ENCODE results near the gene PRDX3. TPM values are rescaled to one million over a fixed set of nuclear protein-coding genes. Genes with fewer than 3 reads are reported as not detected.

The PRDX3 gene
- total and polyA plus RNA-seq, 2 of the 4 experiments (the other 2 are of a cell fraction): 169 to 187 TPM

DNA sequence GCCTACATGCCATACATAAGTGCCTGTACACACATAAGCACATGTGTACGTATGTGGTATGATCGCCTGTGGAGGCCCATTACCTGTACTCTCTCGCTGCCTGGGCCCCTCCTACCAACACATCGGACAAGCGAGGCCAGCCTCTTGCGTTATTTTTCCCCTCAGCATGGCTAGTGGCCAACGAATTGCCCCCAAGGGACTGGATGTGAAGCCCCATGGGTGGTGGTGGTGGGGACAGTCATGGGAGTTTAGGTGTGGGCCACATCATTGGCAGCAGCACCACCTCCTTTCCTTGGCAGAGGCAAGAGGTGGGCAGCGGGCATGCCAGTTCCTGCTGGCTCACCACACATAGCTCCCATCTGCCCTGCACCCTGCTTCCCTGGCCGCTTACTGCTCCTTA lies 38.8 kb upstream of the PRDX3 start:
- H3K9me1 ChIP-seq (ENCODE audit: insufficient read depth, low read length): peaks cover 38% of the 10 kb centered on the region
- peaks cover 62% of the 10 kb centered on the region for H4K20me1 ChIP-seq (ENCODE audit: insufficient read depth, low read length)
- no CpG with 5 or more reads among the region's 9 CpGs for WGBS, 2 experiments (ENCODE audit: extremely low coverage in 2 of 2, insufficient read length in 1 of 2)
- H3K4ac ChIP-seq (ENCODE audit: low read depth, low read length): peak overlapping the region; percentile 71
- no peak overlapping the region for H3K23ac ChIP-seq (ENCODE audit: low read depth, low read length)
- TF ChIP-seq USF2 (IDR thresholded peaks at IDR 0.05; ENCODE audit: low read depth, low read length): no peak
- no peak for TF ChIP-seq FOS (IDR thresholded peaks at IDR 0.05; ENCODE audit: low read depth, low read length)
- TF ChIP-seq RFX5 (IDR thresholded peaks at IDR 0.05; ENCODE audit: low read depth, low read length): no peak
- no peak for TF ChIP-seq CHD1 (IDR thresholded peaks at IDR 0.05; ENCODE audit: low read depth, low read length)
- no peak for TF ChIP-seq POLR2A (IDR thresholded peaks at IDR 0.05; ENCODE audit: low read depth, low read length)
- TF ChIP-seq NFE2L2 (IDR thresholded peaks at IDR 0.05; ENCODE audit: low read depth, low read length): no peak
- TF ChIP-seq MXI1 (IDR thresholded peaks at IDR 0.05; ENCODE audit: borderline replicate concordance, low read depth, low read length): no peak
- TF ChIP-seq, protein P1, sequence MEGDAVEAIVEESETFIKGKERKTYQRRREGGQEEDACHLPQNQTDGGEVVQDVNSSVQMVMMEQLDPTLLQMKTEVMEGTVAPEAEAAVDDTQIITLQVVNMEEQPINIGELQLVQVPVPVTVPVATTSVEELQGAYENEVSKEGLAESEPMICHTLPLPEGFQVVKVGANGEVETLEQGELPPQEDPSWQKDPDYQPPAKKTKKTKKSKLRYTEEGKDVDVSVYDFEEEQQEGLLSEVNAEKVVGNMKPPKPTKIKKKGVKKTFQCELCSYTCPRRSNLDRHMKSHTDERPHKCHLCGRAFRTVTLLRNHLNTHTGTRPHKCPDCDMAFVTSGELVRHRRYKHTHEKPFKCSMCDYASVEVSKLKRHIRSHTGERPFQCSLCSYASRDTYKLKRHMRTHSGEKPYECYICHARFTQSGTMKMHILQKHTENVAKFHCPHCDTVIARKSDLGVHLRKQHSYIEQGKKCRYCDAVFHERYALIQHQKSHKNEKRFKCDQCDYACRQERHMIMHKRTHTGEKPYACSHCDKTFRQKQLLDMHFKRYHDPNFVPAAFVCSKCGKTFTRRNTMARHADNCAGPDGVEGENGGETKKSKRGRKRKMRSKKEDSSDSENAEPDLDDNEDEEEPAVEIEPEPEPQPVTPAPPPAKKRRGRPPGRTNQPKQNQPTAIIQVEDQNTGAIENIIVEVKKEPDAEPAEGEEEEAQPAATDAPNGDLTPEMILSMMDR (conservative IDR thresholded peaks at IDR 0.05; ENCODE audit: low read depth, low read length): no peak
- no peak for TF ChIP-seq ELK1 (IDR thresholded peaks at IDR 0.05; ENCODE audit: borderline replicate concordance, low read depth, low read length)
- TF ChIP-seq MAFK (IDR thresholded peaks at IDR 0.05; ENCODE audit: low read depth, low read length): no peak
- no peak for TF ChIP-seq CEBPB (IDR thresholded peaks at IDR 0.05; ENCODE audit: low read depth, low read length)
- TF ChIP-seq RCOR1 (IDR thresholded peaks at IDR 0.05; ENCODE audit: insufficient replicate concordance, low read length): no peak
- H3K14ac ChIP-seq (replicated peaks; ENCODE audit: low read depth, low read length): no peak overlapping the region
- DNase-seq: no peak
- no peak overlapping the region for H2AK9ac ChIP-seq (replicated peaks; ENCODE audit: low read depth, low read length, poor library complexity)
- peak overlapping the region; percentile 18 for H2BK5ac ChIP-seq (ENCODE audit: low read depth, low read length, poor library complexity, severe bottlenecking)
- in situ Hi-C loops (cut with MboI; ENCODE audit: low sequenced_read_pairs) (no loop called here), intact Hi-C loops (cut with micrococcal nuclease) (no loop called here), dilution Hi-C loops (cut with HindIII; ENCODE audit: low sequenced_read_pairs, unreplicated experiment) (no loop called here)
- H3K9ac ChIP-seq (ENCODE audit: low read depth, low read length): no peak overlapping the region; the same call in 1 of the 2 replicates
- no TSS peak for BruUV-seq (replicated peaks)
- ChIA-PET CTCF (interaction anchor here (1.3 kb wide), 1 partner anchor 370 kb away, joined by 6 read pairs; no protein-coding TSS in a partner anchor), POLR2A (ENCODE audit: unreplicated experiment) (interaction anchor here (0.8 kb wide), 1 partner anchor 7 kb away, joined by 4 read pairs; no protein-coding TSS in a partner anchor)
- H2AK5ac ChIP-seq (ENCODE audit: low read depth, low read length): peak overlapping the region; percentile 72
- H4K8ac ChIP-seq (ENCODE audit: low read depth in 2 of 2, low read length in 2 of 2): no peak overlapping the region
- peak overlapping the region; percentile 38; the same call in 1 of the 2 replicates for H3K27ac ChIP-seq (ENCODE audit: insufficient read depth, low read length)
- peaks cover 36% of the 10 kb centered on the region for H3K4me1 ChIP-seq (ENCODE audit: control insufficient read depth, insufficient read depth, low read length)
- H4K91ac ChIP-seq (ENCODE audit: insufficient read depth, low read depth, low read length): peak overlapping the region; percentile 25; the same call in 1 of the 2 replicates
- no peaks in the 10 kb centered on the region for H3K27me3 ChIP-seq (ENCODE audit: control insufficient read depth, insufficient read depth, low read length)
- H3K9me3 ChIP-seq (ENCODE audit: control insufficient read depth, insufficient read depth, low read length): no peaks in the 10 kb centered on the region
- no peak overlapping the region for H2BK20ac ChIP-seq (ENCODE audit: low read depth, low read length)
- H3K79me1 ChIP-seq (ENCODE audit: low read depth in 1 of 2, low read length in 2 of 2): peaks cover 44 to 89% of the 10 kb centered on the region in 2 experiments
- H3K4me3 ChIP-seq (ENCODE audit: insufficient read depth, low read depth, low read length): no peak overlapping the region
- H4K5ac ChIP-seq (ENCODE audit: low read depth, low read length): no peak overlapping the region; the same call in 1 of the 2 replicates
- peaks cover 17% of the 10 kb centered on the region for H3K36me3 ChIP-seq (ENCODE audit: control insufficient read depth, insufficient read depth, low read length)
- H2BK120ac ChIP-seq (ENCODE audit: low read depth, low read length): peak overlapping the region; percentile 35; the same call in 1 of the 2 replicates
- peak overlapping the region; percentile 1; the same call in 1 of the 2 replicates for H3K4me2 ChIP-seq (ENCODE audit: low read depth, low read length)
- H2AFZ ChIP-seq (replicated peaks; ENCODE audit: low read length, poor library complexity): no peak overlapping the region
- no peak overlapping the region for H2BK15ac ChIP-seq (ENCODE audit: low read depth, low read length)
- H3K18ac ChIP-seq (ENCODE audit: low read depth, low read length): peak overlapping the region; percentile 7; the same call in 1 of the 2 replicates
- ATAC-seq (ENCODE audit: low read depth): no peak
- H3K56ac ChIP-seq (ENCODE audit: extremely low read depth, insufficient read depth, low read length): no peak overlapping the region
